Esophagus squamous epithelium (tissue), 5 donors: ENCODE measurements around the gene ADAM33. TPM values are rescaled to one million over a fixed set of nuclear protein-coding genes. Genes with fewer than 3 reads are reported as not detected.

Source experiments
- DNase-seq: peaks from one replicate; lab custom pipeline; 2025; lab: John Stamatoyannopoulos, UW
- H3K27ac ChIP-seq, 4 donors: fragments of 200-600 bp; sonication (generic); one replicate each; pipeline ENCODE4 v1.5.1; 2016 to 2019; ENCODE audit warnings: mild to moderate bottlenecking in 1 of 4
- H3K27me3 ChIP-seq, 4 donors: fragments of 200-600 bp; sonication (generic); 1 replicate in 3 of 4; 2 replicates in 1 of 4; pipeline versions ENCODE4 v1.5.1 to v1.6.0; 2017 to 2021; ENCODE audit warnings: antibody characterized with exemption in 1 of 4
- H3K36me3 ChIP-seq, 3 donors: fragments of 200-600 bp; sonication (generic); one replicate each; pipeline ENCODE4 v1.5.1; 2016 to 2019
- H3K4me1 ChIP-seq, 3 donors: fragments of 200-600 bp; sonication (generic); one replicate each; pipeline ENCODE4 v1.5.1; 2017 to 2019
- H3K4me3 ChIP-seq, 4 donors: fragments of 200-600 bp; sonication (generic); 1 replicate in 3 of 4; 2 replicates in 1 of 4; pipeline ENCODE4 v1.5.1; 2016 to 2019; ENCODE audit warnings: mild to moderate bottlenecking in 2 of 4, moderate library complexity in 1 of 4
- H3K9me3 ChIP-seq, 3 donors: fragments of 200-600 bp; sonication (generic); one replicate each; pipeline ENCODE4 v1.5.1; 2016 to 2019
- POLR2A ChIP-seq, 4 donors: fragments of 450-650 bp; IDR thresholded peaks; one replicate each; pipeline ENCODE4 v1.6.1; 2017; ENCODE audit warnings: antibody characterized with exemption in 4 of 4, mild to moderate bottlenecking in 4 of 4, moderate library complexity in 3 of 4
- WGBS, 2 donors: methylation state at CpG; one replicate each; pipeline ENCODE4 v1.1.5; 2018; 5-methylcytosine and 5-hydroxymethylcytosine counted together
- intact Hi-C: fragments of 100-400 bp; cut with DNase I; formaldehyde crosslinking; loops from one replicate; pipeline ENCODE4 v1.15.0; 2022
- total RNA-seq, 4 donors: library from RNA; depleted of rRNA; stranded (reverse); fragments of >200 nt; gene quantifications; one replicate each; pipeline ENCODE4 v1.1.0, GENCODE V29; 2016
- TF ChIP-seq, protein P1 (sequence below), 6 experiments: fragments of 450-650 bp in 4 of 6; fragments of 200-600 bp in 2 of 6; sonication (generic) in 2 of 6; IDR thresholded peaks; one replicate each; pipeline ENCODE4 v1.5.1; 2016 to 2019; ENCODE audit warnings: antibody characterized with exemption in 6 of 6, mild to moderate bottlenecking in 4 of 6, moderate library complexity in 4 of 6
- donor health status: DM: yes; HTN: yes; CAD: no.

The ADAM33 gene
- total RNA-seq, 4 donors from 2014 or later, result 2.4 to 27.7 (median 6.4) TPM

DNA sequence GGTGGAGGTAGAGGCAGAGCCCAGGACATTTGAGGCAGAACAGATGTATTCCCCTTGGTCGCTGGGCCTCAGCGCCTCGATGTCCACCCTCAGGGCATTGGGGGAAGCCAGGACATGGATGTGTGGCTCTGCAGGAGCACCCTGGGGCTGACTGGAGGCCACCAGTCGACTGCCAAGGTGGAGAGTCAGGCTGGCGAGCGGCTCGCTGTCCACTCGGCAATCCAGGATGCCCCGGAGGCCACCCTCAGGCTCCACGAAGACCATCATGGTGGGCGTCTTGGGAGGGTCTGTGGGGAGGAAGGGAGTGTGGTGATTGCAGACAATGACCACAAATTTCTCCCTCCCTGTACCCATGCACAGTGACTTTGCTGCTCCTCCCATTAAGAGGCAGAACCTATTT lies 8.2 kb upstream of the ADAM33 start:
- TF ChIP-seq, protein P1, sequence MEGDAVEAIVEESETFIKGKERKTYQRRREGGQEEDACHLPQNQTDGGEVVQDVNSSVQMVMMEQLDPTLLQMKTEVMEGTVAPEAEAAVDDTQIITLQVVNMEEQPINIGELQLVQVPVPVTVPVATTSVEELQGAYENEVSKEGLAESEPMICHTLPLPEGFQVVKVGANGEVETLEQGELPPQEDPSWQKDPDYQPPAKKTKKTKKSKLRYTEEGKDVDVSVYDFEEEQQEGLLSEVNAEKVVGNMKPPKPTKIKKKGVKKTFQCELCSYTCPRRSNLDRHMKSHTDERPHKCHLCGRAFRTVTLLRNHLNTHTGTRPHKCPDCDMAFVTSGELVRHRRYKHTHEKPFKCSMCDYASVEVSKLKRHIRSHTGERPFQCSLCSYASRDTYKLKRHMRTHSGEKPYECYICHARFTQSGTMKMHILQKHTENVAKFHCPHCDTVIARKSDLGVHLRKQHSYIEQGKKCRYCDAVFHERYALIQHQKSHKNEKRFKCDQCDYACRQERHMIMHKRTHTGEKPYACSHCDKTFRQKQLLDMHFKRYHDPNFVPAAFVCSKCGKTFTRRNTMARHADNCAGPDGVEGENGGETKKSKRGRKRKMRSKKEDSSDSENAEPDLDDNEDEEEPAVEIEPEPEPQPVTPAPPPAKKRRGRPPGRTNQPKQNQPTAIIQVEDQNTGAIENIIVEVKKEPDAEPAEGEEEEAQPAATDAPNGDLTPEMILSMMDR (IDR thresholded peaks at IDR 0.05), result no peak
- intact Hi-C loops, result no loop called here
- 79 to 100% methylated on average over 2 to 8 of the region's 11 CpGs for WGBS, 2 donors
- Histone ChIP-seq H3K36me3 (no peaks in the 10 kb centered on the region), H3K4me1 (peaks cover 13 to 18% (median 14%) of the 10 kb centered on the region in 3 donors), H3K27me3 (no peaks in the 10 kb centered on the region), H3K4me3 (no peak overlapping the region), H3K9me3 (no peaks in the 10 kb centered on the region), H3K27ac (no peak overlapping the region)
- DNase-seq, result no peak

DNA sequence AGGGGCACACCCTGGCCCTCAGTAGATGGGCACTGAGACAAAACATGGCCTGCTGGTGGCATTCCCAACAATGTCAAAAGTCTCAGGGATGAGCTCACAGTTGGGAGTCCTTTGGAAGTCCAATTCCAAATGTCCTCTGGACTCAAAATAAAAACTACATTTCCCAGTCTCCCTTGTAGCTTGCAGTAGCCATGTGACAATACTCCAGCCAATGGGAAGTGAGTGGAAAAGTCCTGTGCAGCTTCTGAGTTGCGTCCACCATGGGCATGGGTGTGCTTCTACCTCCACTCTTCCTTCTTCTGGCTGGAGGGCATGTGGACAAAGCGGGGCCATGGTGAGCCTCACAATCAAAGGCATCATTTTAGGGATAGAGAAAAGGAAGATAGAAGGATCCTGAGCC lies 5.8 kb upstream of the ADAM33 start:
- Histone ChIP-seq H3K27ac (peak overlapping the region; percentile 49 to 83 (median 74)), H3K4me1 (peaks cover 13 to 18% (median 14%) of the 10 kb centered on the region in 3 donors), H3K27me3 (peaks cover 0 to 7% (median 0%) of the 10 kb centered on the region in 4 donors), H3K9me3 (no peaks in the 10 kb centered on the region), H3K36me3 (no peaks in the 10 kb centered on the region), H3K4me3 (no peak overlapping the region)
- intact Hi-C loops, result no loop called here
- no peak for DNase-seq
- 66% methylated on average over 2 of the region's 2 CpGs; no CpG with 5 or more reads in 1 of the 2 donors for WGBS, 2 donors
- TF ChIP-seq, protein P1 (IDR thresholded peaks at IDR 0.05), result no peak
- TF ChIP-seq POLR2A (IDR thresholded peaks at IDR 0.05), result no peak

DNA sequence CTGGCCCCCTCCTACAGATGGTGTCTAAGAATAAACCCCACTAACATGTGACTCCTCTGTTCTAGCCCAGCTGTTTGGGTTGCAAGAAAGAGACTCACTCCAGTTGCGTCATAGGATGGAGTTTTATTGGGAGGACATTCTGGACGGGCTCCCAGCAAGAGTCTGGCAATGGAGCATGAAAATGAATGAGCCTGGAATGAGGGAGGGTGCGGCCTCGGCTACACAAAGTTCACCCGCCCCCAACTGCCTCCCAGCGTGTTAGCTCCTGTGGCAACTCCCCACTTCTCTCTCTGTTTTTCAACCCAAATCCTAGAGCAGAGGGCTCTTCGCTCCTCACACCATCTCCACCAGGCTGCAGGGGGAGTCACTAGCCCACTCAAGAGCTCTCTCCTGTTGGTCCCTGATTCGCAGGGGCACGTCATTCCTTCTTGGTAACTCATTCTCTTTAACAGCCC lies 5.1 kb upstream of the ADAM33 start:
- no peak for DNase-seq
- intact Hi-C loops, result no loop called here

DNA sequence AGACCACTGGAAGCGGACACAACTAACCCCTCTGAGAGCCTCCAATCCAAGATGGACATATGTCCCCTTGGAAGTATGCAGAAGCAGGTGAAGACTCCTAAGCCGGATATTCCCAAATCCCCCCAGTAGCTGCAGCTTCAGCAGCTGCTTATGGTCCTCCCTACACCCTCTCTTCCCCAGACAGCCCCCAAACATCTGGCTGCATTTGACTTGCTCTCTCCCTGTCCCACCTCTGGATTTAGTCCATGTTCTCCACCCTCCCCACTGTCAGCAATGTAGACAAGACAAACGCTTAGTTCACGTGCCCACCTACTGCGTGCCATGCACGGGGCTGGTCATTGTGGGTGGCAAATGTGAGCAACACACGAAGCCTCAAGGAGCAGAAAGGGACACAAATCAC lies 4.6 kb upstream of the ADAM33 start:
- DNase-seq, result no peak
- Histone ChIP-seq H3K27ac (peak overlapping the region in 3 of 4 donors; percentile 75 to 83 (median 80)), H3K9me3 (no peaks in the 10 kb centered on the region), H3K4me3 (no peak overlapping the region), H3K36me3 (no peaks in the 10 kb centered on the region), H3K27me3 (peaks cover 0 to 19% (median 4%) of the 10 kb centered on the region in 4 donors), H3K4me1 (peaks cover 19 to 30% (median 25%) of the 10 kb centered on the region in 3 donors)
- TF ChIP-seq POLR2A (IDR thresholded peaks at IDR 0.05), result no peak
- TF ChIP-seq, protein P1 (IDR thresholded peaks at IDR 0.05), result no peak
- 57 to 90% methylated on average over 2 to 7 of the region's 7 CpGs for WGBS, 2 donors
- intact Hi-C loops, result no loop called here

More for the DNA sequence above, 5.1 kb upstream of the ADAM33 start:
- no peak for TF ChIP-seq POLR2A (IDR thresholded peaks at IDR 0.05)
- TF ChIP-seq, protein P1 (IDR thresholded peaks at IDR 0.05), result no peak
- peak overlapping the region; percentile 49 to 83 (median 78) for H3K27ac ChIP-seq
- H3K4me3 ChIP-seq, result no peak overlapping the region
- peaks cover 0 to 14% (median 2%) of the 10 kb centered on the region in 4 donors for H3K27me3 ChIP-seq
- peaks cover 14 to 25% (median 20%) of the 10 kb centered on the region in 3 donors for H3K4me1 ChIP-seq
- no peaks in the 10 kb centered on the region for H3K9me3 ChIP-seq
- WGBS, 2 donors, result 28 to 32% methylated on average over 9 of the region's 9 CpGs
- no peaks in the 10 kb centered on the region for H3K36me3 ChIP-seq

DNA sequence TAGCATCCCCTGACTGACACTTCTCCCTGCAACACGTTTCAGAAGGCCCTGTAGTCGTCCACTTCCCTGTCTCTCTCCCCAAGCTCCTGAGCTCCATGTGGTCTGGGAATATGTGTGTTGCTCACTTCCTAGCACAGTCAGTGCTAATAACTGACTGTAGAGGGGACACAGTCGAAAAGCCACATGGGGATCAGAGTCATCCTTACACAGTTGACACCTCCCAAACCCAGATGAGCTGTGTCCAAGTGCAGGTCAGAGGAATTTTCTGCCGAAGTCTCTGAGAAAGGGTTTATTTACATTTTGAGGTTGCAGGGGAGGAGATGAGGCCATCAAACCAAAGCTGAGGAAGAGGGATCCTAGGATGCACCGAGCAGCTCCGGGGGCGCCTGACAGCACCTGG lies 3.5 kb upstream of the ADAM33 start:
- Histone ChIP-seq H3K27me3 (peaks cover 0 to 30% (median 5%) of the 10 kb centered on the region in 4 donors), H3K27ac (peak overlapping the region in 1 of 4 donors; percentile 14), H3K4me1 (peaks cover 19 to 40% (median 29%) of the 10 kb centered on the region in 3 donors), H3K4me3 (no peak overlapping the region), H3K36me3 (no peaks in the 10 kb centered on the region), H3K9me3 (no peaks in the 10 kb centered on the region)
- TF ChIP-seq, protein P1 (IDR thresholded peaks at IDR 0.05), result no peak
- TF ChIP-seq POLR2A (IDR thresholded peaks at IDR 0.05), result no peak
- WGBS, 2 donors, result 51 to 62% methylated on average over 7 of the region's 7 CpGs
- no peak for DNase-seq
- intact Hi-C loops, result no loop called here
